DMS153 treated with DMSO at 0.1 percent for 48 hours (cell line): Measurements from ENCODE around the gene GALNT2.

Experiments used
- DNase-seq: peaks from one replicate; lab custom pipeline; 2025; ENCODE audit not compliant: unreplicated experiment; lab: John Stamatoyannopoulos, UW

GALNT2 gene

DNA sequence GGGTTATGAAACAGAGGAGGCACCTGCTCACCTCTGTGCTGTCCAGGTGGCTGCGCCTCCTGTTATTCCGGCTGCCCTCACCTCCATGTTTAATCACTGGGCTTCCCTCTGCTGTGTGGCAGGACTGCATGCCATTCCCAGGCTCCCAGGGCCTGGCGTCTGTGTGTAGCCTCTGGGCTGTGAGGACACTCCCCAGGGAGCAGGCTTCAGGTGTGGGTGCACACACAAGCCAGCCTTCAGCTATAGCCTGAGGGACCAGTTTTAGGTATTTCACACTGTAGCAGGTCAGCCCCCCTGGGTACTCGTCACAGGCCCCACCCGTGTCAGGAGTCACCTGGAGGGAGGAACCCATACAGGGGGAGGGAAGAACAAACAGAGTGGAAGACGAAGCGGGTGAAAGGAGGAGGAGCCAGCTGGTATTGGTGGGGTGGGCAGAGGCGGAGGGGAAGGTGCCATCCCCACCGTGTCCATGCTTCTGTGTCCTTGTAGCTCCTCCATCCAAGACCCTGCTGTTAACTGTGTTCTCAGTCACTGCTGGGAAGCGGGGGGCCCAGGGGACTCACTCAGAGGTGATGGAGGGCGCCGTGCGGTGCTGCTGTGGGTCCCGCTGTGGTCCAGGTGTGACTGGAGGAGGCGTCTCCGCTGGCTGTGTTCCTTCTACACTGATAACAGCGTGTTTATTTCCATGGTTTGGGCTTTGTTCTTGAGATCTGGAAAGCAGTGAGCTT is 200.5 kb downstream of the GALNT2 start:
- DNase-seq = peak; percentile 97

DNA sequence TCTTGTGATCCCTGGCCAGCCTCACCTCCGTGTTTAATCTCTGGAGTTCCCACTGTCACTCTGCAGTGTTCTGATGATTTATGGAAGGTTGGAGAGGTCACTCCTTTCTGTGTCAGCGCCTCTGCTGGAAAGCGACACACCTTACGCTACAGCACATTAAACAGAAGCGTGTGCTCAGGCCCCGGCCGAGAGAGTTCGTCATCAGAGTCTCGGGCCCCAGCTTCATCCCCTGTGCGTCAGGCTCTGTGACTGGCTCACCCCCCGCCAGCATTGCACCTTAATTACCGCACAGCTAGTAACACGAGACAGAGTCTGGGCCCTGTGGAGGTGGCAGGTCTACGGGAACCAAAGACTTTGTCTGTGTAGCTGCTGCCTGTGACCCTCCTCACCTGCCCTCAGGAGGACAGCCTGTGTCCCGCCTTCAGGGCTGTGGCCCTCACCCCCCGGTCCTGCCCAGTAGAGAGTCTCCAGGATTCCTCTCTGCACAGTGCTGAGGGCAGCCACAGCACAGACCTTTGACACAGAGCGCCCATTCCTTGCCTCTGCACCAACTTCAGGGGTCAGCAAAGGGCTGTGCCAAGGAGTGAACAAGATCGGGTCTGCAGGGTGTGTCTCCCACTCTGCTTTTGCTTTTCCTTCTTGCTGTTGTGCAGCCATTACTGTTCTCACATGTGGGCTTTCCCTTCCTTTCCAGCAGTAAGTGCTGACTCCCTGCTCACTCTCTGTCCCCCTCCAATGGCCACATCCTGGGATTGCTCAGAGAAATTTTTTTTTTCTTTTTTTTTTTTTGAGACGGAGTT is 201.5 kb downstream of the GALNT2 start:
- peak; percentile 82 for DNase-seq

DNA sequence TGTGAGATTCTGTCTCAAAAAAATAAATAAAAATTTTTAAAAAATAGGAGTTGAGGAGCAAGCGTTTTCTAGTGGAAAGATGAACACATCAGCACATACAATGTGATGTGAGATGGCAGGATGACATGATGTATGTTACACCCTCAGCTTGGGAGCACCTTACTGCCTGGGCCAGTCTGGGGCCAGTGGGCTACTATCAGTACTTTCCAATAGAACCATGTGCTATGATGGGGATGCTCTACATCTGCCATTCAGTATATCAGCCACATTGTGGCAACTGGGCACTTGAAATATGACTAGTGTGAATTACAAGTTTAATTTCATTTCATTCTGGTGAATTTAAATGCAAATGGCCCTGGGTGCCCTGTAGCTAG is 203.1 kb downstream of the GALNT2 start:
- DNase-seq = no peak

DNA sequence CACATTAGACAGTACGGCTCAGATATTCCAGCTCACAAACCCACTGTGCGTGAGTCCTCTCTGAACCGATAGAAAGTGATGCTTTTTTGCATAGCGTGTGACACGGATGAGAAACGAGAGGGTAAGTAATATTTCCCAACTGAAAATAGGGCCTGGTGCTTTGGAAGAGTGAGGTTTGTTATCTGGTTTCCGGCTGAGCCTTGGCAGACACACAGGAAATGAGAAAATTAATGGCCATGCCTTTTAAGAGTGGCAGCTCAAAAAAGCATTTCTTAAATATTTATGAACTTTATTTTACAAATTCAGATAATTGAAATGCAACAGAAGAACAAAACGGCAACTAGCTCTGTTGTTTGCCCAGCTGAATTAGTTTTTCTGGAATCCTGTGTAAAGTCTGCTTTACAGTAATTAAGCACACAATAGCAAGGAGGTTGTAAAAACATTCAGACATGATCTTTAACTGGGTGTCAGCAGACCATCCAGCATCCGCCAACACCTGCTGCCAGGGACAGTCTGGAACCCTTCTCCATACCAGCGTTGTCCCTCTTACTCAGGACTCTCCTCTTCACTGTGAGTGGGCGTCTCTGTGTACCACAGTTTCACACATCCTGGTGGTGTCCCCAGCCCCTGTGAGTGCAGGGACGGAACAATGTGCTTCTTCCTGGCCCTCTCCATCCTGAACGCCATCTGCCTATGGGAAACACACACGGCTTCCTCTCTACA is 203.7 kb downstream of the GALNT2 start:
- peak; percentile 100 for DNase-seq

DNA sequence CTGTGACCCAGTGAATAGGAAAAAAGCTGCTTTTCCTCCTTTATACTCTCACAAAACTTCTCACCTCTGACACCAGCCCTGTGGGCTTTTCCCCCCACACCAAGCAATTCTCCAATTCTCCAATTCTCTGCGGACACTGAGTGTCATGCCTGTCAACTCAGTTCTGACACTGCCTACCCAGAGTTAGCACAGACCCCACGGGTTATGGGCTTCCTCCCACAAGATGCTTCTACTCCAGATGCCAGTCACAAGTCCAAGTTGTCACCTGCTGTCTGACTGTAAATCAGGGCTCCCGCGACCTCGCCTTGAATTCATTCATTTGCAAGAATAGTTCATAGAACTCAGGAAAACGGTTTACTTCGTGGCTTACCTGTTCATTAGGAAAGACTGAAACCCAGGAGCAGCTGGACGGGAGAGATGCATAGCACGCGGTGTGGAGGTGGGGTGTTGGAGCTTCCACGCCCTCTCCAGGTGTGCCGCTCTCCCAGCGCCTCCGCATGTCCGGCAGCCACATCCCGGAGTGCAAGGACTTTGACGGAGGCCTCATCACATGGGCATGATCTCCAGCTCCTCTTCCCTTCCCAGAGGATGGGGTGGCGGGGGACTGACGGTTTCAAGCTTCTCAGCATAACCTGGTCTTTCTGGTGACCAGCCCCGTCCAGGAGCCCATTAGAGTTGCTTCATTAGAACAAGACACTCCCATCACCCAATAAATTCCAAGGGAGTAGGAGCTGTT is 204.4 kb downstream of the GALNT2 start:
- DNase-seq = no peak

DNA sequence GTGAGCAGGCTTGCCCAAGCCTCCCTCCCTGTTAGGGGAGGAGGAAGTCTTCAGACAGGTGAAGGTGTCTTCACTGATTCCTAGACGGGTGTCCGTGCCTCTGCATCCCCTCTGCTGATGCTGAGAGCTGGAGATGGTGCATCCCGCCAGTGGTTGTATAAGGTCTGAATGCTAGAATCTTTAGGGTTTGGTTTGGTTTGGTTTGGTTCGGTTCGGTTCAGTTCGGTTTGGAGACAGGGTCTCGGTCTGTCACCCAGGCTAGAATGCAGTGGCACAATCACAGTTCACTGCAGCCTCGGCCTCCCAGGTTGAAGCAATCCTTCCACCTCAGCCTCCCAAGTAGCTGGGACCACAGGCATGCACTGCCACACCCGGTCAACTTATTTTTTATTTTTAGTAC is 205.5 kb downstream of the GALNT2 start:
- DNase-seq = no peak

DNA sequence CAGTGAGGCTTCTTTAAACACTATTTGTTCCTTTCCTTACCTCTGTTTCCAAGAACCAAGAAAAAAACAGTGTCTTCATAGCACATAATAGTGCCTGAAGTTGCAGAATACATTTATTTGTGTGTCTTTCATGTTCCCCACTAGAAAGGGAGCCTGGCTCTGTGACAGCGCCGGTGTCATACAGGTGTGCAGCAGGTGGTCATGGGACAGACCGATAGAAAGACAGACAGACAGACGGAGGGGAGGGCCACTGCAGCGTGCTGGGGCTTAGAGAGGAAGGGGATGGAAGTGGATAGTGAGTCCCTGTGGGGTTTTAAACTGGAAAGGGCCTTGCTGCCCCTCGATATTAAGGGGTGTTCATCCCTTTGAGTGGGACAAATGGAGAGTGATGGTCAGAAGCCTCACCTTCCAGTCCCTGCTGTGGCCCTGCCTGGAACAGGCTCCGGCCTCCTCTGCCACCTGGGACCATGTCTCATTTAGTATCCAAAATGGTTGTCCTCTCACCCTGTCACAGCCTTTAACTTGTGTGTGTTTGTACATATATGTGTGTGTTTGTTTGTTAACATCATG is 206.2 kb downstream of the GALNT2 start:
- DNase-seq = no peak

DNA sequence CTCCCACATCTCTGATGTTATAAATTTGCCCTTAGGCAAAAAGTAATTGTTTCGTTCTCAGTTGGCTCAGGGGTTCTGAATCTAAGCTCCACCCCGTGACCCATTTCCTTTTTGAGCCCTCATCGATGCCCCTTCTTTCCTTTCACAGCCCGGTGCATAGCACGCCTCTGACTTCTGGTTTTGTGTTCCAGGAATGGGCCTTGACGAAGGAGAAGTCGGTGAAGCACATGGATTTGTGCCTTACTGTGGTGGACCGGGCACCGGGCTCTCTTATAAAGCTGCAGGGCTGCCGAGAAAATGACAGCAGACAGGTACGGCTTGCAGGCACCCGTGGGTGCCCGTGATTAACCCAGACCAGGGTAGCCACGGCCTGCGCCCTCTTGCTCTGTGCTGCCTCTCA is 207.2 kb downstream of the GALNT2 start:
- DNase-seq = no peak

DNA sequence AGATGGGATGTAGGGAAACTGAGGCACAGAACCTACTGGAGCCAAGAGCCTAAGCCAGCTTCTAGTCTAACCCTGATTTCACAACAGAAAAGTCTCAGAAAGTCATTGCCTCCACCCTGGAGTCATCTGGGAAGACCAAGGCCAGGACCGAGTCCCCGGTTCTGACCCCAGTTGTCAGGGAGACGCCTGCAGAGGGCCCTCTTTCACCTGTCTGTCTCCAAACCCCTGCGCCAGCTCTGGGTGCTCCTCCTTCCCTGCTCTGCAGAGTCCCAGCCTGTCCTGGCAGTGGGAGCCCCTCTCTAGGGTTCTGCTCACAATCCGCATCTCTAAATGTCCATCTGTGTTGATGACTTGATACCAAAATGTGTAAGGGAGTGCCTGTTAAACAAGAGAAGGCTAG is 209.4 kb downstream of the GALNT2 start:
- DNase-seq = no peak

DNA sequence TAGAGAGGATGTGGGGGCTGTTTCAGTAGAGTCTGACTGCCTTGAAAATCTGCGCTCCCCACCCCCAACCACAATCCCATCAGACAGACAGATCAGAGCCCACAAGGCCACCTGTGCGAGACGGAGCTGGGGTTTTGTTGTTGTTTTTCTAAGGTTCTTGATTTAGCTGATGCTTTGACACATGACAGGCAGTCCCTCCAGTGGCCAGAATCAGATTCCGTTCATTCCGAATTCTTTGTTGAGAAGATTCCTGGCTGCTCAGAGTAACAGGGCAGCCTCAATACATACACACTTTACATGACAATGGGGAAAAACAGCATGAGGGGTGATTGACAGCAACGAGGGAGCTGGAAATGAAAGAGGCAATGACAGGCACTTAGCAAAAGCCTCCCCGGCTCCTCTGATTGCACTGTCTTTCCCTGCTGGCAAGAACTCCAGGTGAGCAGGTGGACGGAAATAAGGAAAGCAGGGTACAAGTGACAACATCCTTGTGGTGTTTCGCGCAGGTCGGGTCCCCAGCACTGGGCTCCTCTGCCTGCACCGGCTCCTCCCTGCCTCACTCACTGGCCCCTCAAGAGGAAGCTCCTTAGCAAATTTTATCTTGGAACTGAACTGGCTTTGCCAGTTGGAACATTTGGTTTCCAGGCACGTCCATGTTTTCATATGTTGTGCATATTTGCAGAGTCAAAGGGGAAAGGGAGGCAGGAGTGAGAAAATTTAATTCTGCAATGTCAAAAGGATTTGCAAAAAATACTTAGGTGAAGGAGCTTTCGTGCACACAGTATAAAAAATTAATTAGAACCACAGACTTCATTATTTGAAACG is 210.4 kb downstream of the GALNT2 start:
- peak; percentile 66 for DNase-seq

DNA sequence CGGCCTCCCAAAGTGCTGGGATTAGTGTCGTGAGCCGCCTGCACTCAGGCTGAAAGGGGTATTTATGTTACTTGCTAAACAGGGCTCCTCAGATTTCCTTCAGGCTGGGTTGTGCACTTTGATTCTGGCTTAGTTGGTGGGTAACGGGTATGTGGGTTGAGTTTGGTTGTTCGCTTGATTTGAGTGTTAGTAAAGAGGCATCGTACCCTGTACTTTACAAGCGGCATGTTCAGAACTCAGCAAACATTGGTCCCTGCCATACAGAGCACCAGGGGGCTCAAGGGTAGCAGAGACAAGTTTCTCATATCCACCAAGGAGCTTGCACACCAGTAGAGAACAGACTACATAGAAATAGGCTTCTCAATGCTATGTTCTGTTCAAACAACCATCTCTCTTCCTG is 211.3 kb downstream of the GALNT2 start:
- no peak for DNase-seq

DNA sequence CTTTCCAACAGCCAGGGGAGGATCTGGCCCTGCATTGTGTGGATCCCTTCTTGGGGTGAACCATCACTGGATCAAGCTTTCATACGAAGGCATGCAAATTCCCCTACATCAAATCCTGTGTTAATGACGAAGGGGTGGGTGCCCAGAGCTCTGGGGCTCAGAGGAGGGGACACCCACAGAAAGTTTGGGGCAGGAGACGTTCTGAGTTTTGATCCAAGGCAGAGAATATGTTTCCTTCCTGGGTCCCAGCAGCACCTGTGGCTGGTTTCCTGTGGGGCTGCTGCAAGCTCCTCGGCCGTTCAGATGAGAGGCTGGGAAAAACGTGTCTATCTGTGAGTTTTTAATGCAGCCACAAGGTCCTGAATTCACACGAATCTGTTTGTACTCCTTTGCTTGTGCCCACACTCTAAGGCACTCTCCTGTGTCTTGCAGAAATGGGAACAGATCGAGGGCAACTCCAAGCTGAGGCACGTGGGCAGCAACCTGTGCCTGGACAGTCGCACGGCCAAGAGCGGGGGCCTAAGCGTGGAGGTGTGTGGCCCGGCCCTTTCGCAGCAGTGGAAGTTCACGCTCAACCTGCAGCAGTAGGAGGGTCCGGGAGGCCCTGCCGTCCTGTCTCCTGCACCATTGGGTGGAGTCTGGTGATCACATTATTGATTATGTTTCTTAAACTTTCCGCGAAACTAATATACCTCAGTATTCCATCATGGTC is 212.0 kb downstream of the GALNT2 start:
- no peak for DNase-seq

DNA sequence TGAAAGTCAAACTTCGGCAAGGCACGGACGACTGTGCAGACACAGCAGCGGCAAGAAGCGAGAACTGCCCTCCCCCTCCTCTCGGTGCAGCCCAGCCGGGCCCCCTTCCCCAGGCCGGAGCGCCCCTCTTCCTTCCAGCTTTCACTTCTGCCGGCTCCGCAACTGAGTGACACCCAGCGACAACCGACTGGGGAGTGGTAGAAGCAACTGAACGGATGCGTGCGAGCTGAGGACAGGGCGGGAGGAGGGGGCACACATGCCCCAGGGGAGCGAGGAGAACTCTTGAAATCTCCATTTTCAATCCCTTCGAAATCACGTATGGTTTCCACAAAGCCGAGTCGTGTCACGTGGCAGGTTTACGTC is 212.5 kb downstream of the GALNT2 start:
- DNase-seq = no peak

DNA sequence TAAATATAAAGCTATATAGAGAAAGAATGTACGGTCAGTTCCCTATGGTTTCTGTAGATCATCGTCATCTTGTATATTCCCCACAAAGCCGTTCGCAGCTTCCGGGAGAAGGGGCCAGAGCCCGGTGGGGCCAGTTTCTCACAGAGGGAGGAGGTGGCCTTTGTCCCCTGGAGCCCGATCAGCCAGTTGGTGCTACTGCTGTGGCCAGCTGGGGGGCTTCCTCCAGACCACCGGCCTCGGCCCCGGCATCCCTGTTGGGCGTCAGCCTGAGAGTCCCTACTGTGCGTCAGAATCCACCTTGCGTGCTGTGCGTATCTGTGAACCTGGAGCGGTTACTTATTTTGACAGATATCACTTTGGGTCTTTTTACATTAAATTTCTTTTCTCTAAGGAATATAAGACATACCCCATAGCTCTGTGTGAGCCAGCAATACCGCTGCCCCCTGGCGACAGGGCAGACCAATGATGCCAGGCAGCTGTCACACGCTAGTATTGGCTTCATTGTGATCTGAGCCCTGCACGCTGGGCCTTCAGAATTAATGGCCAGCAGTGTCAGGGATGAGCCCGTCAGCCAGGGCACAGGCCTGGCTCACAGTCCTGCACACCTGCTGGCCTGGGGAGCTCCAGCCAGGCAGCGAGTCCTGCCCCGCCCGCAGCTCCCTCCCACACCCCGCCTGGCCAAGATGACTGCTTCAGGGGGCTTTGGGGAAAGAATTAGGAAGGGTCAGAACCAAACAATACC is 213.2 kb downstream of the GALNT2 start:
- no peak for DNase-seq

DNA sequence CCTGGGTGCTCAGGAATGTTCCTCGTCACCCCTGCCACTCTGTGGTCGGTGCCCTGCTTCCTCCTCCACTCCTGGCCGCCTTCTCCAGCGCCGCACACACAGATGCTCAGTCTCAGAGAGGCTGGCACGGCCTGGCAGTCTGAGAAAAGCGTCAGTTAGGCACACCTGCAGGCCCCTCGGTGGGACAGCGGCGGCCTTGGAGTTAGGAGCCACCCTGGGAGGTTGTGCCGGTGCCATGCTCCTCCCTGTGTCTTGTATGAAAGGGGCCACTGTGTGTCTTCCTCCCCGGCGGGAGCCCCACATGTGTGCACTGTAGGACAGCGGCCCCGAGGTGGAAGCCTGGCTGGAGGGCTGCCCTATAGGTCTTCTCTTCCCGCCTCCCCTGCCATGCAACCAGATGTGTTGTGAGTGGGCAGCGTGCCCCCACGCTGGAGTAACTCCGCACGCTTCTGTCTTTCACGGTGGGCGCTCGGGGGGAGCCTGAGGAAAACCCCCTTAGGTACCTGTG is 213.9 kb downstream of the GALNT2 start:
- DNase-seq = no peak

DNA sequence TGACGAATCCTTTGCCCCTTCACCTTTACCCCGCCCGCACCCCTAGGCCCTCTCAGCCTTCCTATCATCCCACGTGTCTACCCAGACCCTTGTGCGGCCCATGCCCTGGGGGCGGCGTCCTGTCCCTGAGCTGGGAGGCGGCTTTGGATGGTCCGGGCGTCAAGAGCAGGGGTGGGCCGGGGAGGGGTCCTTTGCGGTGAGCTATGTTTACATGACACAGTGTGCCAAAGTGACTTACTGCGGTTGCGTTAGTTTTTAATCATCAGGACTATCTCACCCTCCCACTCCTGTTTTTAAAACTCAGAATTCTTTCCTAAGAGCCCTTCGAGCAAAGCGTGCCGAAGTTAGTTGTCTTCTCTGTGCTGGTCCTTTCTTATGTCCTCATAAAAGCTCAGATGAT is 214.5 kb downstream of the GALNT2 start:
- DNase-seq = no peak

DNA sequence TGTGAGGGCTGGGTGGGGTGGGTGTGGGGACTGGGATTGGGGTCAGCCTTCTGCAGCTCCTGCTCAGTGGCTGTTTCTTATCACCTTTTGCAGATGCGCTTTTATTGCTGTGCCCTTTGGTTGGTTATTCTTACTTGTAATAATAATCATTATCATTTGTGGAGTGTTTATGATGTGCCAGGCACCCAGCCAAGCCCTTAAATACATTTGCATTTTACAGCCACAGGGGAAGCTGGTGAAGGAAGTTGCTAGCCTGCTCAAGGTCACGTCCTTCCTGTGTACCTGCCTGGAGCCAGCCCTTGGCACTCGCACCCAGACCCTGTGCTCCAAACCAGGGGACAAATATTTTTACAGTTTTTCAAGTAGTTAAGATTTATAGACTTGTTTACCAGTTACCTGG is 215.1 kb downstream of the GALNT2 start:
- peak; percentile 94 for DNase-seq

DNA sequence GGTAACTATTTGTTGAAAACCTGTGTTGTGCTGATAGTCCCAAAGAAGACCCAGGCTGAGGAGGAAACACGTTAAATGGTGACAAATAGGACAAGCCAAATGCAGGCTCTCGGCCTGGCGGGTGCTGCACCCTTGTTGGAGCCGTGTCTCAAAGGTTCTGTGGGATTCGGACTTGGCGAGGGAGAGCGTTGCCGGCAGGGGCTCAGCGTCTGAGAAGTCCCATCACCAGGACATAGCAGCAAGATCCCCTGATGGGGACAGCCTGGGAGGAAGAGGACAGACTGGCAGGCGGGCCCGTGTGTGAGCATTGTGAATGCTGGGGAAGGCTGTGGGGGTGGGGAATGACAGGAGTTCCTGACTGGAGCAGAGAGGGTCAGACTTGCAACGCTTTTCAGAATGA is 216.6 kb downstream of the GALNT2 start:
- DNase-seq = no peak

DNA sequence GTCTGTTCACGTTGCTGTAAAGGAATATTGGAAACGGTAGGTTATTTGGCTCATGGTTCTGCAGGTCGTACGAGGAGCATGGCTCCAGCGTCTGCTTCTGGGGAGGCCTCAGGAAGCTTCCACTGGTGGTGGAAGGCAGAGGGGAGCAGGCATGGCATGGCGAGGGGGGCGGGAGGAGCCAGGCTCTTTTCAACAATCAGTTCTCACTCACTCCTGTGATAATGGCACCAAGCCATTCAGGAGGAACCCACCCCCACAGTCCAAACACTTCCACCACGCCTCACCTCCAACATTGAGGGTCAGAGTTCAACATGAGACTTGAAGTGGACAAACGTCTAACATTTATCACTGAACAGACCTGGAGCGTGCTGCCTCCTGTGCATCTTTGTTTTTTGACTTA is 217.9 kb downstream of the GALNT2 start:
- DNase-seq = no peak
